ENCODE results near the gene ITPRIPL2.

The ITPRIPL2 gene

DNA sequence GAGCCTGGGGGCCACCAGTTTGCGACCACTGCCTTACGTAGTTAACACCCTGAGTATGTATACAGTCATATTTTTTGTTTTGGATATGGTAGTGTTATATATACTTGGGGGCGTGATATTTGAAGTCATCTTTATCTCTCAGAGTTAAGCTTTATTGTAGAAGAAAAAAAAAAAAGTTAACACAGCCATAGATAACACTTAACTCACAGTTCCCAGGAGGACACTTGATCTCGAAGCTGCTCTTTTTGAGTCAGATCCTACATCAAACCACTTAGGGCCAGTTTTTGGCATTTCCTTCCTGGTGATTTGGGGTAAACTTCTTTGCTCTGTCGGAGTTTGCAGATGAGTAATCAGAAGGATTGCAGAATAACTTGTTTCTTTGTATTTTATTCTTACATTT lies 5.8 kb downstream of the ITPRIPL2 start:
- DNase-seq (ENCODE audit: low spot score) (no peak), FAIRE-seq (no peak)

DNA sequence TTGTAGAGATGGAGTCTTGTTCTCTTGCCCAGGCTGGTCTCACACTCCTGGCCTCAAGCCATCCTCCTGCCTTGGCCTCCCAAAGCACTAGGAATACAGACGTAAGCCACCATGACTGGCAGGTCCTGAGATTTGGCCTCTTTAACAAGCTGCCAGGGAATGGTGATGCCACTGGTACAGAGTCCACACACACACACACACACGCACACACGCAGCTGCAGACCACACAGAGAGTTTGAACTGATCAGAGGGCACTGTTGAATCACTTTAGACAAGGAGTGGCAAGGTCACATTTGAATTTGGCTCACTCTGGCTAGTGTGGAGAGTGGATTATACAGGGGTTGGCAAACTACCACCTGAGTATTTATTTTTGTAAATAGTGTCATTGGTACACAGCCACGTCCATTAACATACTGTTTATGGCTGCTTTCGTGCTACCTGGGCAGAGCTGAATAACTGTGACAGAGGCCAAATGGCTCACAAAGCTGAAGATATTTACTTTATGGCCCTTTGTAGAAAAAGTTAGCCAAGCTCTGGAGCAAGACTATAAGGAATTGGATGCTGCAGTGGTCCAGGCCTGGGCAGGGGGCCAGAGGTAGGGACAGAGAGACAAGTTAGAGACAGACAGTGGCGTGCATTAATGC lies 9.9 kb downstream of the ITPRIPL2 start:
- FAIRE-seq: no peak
- no peak for DNase-seq (ENCODE audit: low spot score)

DNA sequence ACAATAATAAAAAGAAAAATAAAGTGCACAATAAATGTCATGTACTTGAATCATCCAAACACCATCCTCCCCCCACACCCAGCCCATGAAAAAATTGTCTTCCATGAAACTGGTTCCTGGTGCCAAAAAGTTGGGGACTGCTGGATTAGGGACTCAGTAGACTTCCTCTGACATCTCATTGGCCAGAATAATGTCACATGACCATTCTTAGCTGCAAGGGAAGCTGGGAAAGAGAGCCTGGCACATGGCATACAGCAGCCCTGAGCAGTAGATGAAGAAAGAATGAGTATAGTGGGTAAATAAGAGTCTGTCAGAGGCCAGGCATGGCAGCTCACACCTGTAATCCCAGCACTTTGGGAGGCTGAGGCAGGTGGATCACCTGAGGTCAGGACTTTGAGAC lies 12.5 kb downstream of the ITPRIPL2 start:
- FAIRE-seq: no peak
- no peak for DNase-seq (ENCODE audit: low spot score)

DNA sequence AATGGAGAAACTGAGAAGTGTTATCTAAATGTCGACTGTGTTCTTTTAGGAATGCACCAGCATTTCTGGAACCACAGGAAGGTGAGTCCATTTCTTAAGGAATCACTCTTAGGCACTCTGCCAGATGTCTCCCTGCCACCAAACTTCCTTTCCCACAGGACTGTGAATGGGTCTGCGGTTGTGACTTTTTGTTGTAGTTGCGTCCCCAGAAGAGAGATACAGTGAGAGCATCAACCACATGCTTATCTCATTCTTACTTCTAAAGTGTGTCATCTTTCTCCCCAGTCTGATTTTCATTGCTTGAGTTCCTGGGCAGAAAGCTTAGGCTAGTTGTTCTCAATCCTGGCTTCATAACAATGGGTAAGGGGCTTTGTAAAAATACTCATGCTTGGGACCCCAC lies 13.4 kb downstream of the ITPRIPL2 start:
- FAIRE-seq (no peak), DNase-seq (ENCODE audit: low spot score) (no peak)

DNA sequence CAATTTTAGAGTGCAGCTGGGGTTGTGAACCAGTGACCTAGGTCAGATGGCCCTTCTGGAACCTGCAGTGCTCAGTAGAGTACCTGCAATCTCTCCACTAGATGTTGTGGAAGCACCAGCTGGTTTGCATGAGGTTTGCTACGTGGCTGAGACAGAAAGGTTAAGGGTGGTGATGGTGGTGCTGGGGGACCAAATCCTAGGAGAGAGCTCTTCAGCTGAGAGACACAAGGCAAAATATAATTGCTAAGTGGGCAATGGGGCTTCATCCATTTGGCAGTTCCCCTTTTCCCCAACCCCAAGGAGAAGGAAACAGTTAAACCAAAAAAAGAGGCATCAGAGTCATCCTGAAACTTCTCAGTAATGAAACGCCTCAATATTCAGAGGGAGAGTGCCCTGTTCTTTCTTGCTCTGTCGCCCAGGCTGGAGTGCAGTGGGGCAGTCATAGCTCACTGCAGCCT lies 13.9 kb downstream of the ITPRIPL2 start:
- DNase-seq (ENCODE audit: low spot score): no peak
- FAIRE-seq: no peak

DNA sequence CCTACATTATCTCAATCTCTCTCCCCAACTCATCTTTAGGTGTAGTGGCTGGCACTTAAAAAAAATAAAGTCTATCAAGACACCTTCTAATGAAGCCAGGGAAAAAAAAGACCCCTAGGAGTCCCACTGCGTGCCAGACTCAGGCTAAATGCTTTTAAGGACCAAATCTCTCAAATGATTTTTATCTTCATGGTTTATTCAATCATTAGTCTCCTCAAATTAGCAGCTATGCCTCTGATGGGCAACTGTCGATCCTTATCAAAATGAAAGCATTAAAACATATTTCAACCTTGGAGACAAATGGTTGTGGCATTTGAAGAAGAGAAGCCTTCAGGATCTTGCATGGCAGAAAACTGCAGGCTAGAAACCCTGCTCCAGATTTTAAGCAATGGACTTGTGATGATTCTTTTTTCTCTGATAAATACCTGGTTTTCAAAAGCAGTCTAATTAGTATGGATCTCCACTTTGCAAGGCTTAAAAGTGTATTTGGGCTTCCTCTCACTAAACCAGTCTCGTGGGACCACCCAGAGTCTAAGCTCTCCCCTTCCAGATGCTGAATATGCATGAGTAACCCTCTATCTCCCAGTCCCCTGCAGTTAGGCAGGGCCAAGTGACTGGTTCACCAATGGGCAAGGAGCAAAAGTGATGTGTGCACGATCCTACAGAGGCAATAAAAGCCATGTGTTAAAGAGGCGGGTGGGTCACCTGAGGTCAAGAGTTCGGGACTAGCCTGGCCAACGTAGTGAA lies 14.9 kb downstream of the ITPRIPL2 start:
- no peak for FAIRE-seq
- no peak for DNase-seq (ENCODE audit: low spot score)

DNA sequence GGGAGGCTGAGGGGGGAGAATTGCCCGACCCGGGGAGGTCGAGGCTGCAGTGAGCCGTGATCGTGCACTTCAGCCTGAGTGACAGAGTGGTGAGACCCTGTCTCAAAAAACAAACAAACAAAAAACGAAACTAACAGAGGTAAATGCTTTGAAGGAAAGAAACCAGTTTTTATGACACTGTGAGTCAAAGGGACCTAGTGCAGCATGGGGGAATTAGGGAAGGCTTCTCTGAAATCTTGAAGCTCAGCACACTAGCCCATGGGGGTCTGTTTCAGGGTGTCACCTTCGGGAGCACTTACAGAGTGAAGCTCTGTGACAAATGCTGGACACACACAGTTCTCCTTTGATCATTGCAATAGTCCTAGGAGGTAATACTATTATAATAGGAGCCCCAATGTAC lies 16.6 kb downstream of the ITPRIPL2 start:
- DNase-seq (ENCODE audit: low spot score) (no peak), FAIRE-seq (no peak)

DNA sequence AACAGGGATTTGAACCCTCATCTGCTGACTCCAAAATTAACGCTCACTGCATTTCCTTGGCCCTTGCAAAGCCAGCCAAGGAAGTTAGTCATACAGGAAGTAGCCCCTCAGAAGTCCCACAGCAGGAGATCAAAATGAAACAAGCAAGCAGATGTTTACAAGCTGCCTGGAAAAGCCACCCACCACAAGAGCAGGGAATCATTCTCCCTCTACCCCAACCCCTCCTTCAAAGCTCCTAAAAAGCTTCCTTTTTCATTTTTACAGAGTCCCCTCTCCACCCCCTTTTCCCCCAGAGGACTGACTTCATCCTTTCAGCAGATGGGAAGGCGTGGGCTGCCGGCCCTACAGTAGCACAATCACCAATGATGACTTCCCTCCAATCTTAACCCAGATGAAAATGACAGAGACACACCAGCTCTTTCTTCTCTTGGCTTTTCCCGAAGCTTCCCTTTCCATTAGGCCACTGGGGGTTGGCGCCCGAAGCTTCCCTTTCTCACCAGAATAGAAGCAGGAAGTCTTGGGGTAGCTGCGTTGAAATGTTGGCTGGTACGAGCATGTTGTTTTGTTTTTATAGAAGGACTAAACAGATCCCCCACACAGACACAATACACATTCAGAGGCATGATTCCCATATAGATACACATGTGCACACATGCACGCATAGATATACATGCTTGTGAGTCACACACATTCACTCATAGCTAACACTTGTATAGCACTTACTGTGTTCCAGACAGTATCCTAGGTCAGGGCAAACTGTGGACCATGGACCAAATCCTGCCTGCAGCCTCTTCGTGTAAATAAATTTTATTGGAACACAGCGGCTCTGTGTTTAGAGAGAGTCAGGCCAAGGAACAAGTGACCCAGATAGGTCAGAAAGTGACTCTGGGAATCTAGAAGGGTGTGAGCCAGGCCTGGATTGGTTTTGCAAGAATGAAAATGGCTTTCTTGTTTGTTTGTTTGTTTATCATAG lies 17.4 kb downstream of the ITPRIPL2 start:
- FAIRE-seq: no peak
- peak; percentile 38 for DNase-seq (ENCODE audit: low spot score)

DNA sequence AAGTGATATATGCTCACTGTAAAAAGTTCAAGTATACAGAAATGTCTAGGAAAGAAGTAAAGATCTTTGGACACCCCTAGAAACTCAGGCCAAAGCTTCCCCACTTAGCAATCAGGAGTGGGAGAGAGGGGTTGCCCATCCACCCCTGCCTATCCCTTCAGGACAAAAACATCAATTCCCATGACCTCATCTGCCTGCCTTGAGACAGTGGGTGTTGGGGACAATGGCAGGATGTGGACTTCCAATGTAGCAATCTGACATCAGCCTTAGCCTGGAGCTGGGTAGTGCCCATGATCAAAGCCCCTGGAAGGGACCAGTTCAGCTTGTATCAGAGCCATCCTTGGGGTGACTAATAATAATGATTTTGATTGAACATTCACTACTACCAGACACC lies 18.1 kb downstream of the ITPRIPL2 start:
- no peak for DNase-seq (ENCODE audit: low spot score)
- FAIRE-seq: no peak

DNA sequence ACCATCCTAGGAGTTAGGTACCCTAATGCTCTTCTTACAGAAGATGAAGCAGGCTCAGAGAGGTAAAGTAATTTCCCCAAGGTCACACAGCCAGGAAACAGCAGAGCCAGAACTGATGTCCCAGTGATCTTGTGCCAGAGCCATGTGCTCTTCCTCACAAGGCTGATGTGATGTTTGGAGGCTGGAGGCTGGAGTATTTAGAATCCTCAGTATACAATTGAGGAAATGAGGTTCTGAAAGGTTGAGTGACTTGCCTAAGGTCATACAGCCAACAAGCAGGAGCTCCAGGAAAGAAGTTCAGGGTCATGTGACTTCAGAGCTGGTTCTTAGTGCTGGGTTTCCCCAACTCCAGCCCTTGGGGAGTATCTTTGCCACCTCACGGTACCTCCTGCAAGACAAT lies 18.5 kb downstream of the ITPRIPL2 start:
- FAIRE-seq: no peak
- DNase-seq (ENCODE audit: low spot score): no peak

DNA sequence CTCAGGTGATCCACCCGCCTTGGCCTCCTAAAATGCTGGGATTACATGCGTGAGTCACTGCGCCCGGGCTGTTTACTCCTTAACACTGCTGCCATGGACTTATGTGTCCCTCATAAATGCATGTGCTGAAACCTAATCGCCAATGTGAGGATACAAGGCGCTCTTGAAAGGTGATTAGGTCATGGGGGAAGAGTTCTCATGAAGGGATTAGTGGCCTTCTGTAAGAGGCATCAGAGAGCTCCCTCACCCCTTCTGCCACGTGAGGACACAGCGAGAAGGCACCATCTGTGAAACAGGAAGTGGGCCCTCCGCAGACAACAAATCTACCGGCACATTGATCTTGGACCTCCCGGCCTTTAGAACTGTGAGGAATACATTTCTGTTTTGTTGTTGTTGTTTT lies 19.1 kb downstream of the ITPRIPL2 start:
- FAIRE-seq: no peak
- DNase-seq (ENCODE audit: low spot score): no peak

DNA sequence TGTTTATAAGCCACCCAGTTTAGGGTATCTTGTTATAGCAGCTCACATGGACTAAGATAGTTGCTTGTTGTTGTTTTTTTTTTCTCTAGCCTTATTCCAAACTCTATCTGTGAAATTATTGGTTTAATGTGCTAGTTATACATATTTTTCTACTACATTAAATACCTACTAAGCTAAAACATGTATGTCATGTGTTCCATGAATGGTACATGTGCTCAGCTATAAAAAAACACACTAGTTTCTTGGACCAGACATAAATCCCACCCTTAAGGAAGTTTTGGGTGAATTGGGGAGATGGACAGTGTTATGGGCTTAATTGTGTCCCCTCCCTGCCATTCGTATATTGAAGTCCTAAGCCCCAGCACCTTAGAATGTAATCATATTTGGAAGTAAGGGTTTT lies 19.8 kb downstream of the ITPRIPL2 start:
- FAIRE-seq: no peak
- DNase-seq (ENCODE audit: low spot score): no peak

DNA sequence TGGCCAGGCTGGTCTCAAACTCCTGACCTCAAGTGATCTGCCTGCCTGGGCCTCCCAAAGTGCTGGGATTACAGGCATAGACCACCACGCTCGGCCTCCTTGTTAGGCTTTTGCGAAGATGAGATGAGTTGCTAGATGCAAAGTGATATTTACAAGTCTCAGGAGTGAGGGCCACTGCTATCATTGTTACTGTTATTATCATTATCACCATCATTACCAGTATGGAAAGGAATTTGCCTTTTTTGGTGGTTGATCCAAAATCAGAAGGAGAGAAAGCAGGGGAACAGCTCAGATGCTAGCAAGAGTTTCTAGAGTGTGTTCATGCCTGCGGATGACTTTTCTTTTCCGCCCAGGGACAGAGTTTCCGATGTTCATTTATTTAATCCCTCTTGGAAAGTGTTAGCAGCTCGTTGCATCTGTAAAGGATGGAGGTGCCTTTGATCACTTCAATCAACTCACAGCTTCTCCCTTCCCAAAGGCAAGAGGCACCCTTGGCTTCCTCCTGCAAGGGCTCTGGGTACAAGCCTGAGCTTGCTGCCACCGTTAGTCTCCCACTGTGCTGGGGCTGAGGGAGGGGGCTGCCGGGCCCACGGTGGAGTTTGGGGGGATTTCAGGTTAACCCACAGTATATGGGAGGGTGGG lies 21.6 kb downstream of the ITPRIPL2 start:
- no peak for FAIRE-seq
- no peak for DNase-seq (ENCODE audit: low spot score)

DNA sequence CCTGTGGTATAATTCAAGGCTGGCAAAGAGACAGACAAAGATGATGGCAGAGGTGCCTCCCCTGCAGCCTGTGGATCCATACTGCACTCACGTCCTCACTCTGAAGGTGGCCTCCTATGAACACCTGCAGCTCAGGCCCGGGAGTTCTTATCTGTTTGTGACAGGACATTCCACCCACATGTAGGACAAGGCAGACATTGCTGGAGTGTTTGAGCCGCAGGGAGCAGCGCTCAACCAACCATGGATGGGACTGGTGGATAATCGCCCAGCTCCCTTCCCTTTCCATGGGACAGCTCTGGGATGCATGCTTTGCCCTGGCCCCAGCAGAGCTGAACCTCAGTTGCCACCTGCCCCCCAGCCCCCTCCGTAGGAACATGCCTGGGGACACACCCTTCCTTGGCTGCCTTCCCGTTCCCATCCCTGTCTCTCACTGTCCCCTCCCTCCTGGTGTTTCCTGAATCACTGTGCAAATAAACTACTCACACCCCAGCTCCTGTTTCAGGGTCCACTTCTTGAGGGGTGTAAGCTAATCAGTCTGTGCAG lies 22.2 kb downstream of the ITPRIPL2 start:
- FAIRE-seq: no peak
- DNase-seq (ENCODE audit: low spot score): no peak

DNA sequence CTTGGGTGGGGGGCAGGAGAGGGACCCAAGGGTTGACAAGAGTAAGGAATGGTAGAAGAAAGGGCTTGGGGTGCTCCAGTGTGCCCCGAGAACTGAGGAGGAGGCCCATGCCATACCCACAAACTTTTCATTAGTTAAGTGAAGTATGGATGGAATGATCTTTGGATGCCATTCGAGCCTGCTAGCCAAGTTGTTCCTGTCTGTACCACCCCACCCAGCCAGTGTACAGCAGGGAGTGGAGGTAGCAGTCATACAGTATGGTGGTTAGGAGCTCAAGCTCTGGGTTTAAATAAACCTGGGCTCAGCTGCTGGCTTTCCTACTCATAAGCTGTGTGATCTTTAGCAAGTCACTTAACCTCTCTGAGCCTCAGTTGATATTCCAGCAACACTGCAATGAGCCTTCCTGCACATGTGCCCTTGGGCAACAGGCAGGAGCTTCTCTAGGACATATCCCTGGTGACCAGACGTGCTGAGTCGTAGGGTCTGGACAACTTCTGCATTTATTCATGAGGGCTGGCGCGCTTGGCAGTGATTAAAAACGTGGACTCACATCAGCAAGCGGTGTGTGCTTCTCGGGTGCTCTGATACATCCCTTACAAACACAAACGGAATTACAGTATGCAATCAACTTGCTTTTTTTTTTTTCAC lies 22.9 kb downstream of the ITPRIPL2 start:
- DNase-seq (ENCODE audit: low spot score): no peak

DNA sequence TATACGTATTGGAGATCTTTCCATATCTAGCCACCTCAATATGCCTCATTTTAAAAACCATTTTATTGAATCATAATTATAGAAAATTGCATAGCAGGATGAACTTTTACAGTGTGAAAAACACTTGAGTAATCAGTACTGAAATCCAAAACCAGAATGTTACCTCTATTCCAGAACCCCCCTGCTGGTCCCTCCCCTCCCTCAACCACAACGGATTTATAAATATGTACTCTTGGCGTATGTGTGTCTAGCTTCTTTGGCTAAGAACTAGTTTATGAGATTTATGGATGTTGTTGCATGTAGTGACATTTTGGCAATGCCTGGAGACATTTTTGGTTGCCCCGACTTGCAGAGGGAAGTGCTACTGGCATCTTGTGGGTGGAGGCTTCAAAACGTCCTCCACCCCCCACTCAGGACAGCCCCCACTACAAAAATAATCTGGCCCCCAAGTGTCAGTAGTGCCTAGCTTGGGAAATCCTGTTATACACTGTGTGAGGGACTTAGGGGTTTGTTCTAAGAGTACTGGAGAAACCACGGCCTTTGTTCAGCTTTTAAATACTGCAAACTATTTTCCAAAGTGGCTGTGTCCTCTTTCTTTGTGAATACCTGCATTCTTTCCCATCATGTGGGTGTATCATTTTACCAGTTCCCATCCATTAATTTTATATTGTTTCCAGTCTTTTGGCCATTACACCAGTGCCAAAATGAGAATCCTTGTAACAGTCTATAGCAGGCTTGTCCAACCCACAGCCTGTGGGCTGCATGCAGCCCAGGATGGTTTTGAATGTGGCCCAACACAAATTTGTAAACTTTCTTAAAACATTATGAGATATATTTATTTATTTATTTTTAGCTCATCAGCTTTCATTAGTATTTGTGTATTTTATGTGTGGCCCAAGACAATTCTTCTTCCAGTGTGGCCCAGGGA lies 23.7 kb downstream of the ITPRIPL2 start:
- no peak for DNase-seq (ENCODE audit: low spot score)
- no peak for FAIRE-seq

More for the DNA sequence above, 22.9 kb downstream of the ITPRIPL2 start:
- no peak for FAIRE-seq

DNA sequence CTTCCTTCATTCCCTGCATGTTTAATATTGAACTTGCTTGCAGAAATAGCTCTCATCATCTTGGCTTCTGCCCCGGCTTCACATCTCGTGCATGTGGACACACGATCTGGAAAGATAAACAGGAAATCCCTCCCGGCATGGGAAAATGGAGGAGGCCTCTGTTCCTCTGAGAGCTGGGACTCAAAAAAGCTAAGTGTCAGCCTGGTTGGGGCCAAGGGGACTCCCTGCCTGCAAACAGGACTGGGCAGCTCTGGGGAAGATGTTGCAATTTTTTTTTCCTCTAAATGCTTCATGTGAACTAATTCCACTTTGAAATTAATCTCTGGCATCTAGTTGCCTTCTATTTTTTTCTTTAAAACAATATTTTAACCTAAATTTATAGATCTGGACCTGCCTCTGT lies 24.8 kb downstream of the ITPRIPL2 start:
- DNase-seq (ENCODE audit: low spot score) (no peak), FAIRE-seq (no peak)

DNA sequence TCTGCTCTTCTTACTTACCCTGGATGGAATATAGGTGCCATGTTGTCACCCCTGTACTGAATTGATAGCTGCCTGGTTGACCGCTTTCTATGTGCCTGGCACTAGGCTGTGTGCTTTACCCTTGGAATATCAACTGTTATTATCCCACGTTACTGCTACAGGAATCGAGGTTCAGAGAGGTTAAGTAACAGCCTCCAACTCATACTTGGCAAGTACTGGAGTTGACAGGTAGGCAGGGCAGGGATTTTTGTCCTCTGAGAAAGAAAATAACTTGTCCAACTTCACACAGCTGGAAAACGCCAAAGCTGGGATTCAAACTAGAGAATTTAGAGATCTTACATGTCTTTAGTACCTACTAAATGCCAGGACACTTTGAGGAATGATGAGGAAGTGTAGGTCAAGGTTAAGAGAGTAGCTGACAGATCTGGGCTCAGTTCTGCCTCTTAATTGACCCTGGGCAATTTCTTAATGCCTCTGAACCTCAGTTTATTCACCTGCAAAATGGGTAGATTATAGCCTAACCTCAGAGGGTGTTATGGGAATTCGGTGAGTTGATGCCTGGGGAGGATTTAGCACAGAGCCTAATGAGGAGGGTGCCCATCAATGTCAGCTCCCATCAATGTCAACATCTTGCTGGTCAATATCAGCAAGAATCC lies 25.8 kb downstream of the ITPRIPL2 start:
- DNase-seq (ENCODE audit: low spot score): no peak
- FAIRE-seq: no peak

DNA sequence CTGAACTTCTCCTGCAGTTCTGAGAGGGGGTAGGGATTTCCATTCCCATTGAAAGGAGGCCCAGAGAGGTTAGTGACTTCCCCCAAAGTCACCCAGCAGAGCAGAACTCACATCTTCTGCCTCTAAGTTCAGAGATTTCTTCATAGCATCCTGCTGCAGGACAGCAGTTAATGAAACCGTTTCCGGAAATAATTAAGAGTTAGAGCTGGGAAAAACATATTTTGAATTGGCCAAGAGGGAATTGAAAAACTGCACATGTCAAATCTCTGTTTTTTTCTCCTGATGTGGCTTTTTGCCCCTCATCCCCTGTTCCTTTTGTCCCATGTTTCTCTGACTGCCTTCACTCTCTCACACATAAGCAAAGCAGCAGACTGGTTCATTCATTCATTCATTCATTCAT lies 26.6 kb downstream of the ITPRIPL2 start:
- DNase-seq (ENCODE audit: low spot score) (no peak), FAIRE-seq (no peak)

All from RCC 7860 (cell line).